ENCODE measurements around the gene UGP2. TPM values are rescaled to one million over a fixed set of nuclear protein-coding genes. Genes with fewer than 3 reads are reported as not detected.
"Not testable (repeated sequence)": the region's sequence is repeated elsewhere in the genome, so short reads cannot be mapped to it uniquely, and the experiment has no call there.

UGP2 gene
- total RNA-seq, 1 donor from 2014 or later = 83.9 TPM

DNA sequence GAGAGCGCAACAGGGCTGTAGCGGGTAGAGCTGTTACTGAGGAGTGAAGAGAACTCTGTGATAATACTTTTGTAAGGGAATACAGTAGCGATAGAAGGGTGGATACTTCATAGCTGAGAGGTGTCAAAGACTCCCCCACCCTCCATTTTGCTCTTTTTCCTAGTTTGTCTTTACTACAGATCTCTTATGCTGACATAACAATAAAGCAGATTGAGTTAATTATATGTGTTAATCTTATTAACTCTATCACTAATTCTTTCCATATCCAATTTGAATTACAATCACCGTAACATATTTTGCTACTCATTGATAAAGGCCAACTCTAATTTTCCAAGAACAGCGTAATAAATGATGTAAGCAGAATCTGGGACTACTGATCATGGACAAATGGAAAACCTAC, 57.1 kb downstream of the UGP2 start:
- no peak for DNase-seq

DNA sequence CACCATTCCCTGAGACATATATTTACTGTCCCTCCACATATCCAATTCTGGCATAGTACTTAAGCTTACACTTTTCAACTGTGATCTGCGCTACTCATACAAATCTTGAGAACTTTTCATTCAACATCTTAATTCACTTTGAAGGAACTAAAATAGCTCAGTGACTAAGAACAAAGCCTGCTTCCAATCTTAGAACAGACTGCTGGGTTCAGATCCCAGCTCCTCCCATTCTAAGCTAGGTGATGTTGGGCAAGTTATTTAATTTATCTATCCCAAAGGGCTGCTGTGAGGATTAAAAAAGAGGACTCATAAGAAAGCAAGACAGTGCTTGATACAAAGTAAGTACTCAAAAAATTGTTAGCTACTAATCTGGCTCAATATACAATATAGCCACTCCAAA, 57.9 kb downstream of the UGP2 start:
- no peak for DNase-seq

GRCh38 chr2:63902149-63902548, 60.5 kb downstream of the UGP2 start:
- no peak for DNase-seq

- DNase-seq = no peak
These were observed 61.3 kb downstream of the UGP2 start for GRCh38 chr2:63903003-63903402.

DNA sequence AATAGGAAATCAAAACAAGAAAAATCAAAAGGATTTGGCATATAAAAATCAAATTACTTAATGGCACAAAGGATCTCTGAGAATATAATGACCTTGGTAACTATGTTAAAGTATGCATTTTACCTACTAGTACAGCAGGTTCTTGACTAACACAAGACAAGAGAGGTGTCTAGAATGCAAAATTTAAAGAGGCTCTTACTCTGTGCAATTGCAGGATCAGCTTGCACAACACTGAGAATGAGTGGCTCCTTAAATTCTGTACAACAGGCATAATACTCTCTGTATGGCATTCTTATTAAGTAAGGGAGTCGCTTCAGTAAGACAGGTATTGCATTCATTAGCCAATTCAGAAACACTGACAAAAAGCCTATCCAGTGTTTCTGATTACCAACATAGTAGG, 72.6 kb downstream of the UGP2 start:
- DNase-seq = no peak

- no peak for DNase-seq
These were observed 85.1 kb downstream of the UGP2 start for GRCh38 chr2:63926815-63927214.

GRCh38 chr2:63932104-63932503, 90.4 kb downstream of the UGP2 start:
- not testable (repeated sequence) for DNase-seq

Small RNAs within 50 kb of the gene (small RNA-seq; reads per million reads assigned to genes)
- gene RF01293 = not detected

Other genes with a start within 250 kb of the UGP2 start
- 43.5 TPM for gene VPS54, start 177.5 kb downstream of the UGP2 start, total RNA-seq

All from occipital lobe (tissue), 3 donors.